ENCODE measurements around the gene RAB42.
A peak's percentile ranks its signal among the peaks of the same experiment; 100 is the strongest.
"Not testable (repeated sequence)": the region's sequence is repeated elsewhere in the genome, so short reads cannot be mapped to it uniquely, and the experiment has no call there.

The RAB42 gene, protein sequence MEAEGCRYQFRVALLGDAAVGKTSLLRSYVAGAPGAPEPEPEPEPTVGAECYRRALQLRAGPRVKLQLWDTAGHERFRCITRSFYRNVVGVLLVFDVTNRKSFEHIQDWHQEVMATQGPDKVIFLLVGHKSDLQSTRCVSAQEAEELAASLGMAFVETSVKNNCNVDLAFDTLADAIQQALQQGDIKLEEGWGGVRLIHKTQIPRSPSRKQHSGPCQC

DNA sequence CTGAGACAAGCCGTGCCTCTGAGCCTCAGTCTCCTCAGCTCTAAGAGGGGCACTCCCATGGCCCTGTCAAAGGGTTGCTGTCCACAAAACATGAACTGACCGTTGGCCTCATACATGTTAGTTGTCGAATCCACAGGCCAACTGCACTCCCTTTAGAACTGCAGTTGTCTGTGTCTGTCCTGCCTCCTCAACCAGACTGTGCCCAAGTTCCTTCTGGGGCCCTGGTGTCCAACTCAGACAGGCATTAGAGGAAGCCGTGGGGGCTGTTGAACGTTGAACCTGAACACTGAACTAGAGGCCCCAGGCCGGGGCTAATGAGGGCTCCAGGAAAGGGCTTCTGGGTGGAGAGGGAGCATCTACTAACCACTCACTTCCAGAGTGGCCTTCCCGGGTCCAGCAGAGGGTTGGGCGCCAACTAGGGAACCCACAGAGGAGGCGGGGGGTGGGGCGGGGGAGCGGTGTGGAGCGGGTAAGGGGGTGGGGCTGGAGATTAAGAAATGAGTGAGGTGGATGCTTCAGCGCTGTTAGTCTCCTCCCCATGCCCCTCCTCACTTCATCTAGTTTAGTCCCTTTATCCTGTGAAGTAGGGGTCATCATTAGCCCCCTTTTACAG lies at the start of gene RAB42:
TSS of gene RAB42 (plus strand) at position 558 of the 613 bp plus-strand sequence. CDS start 247 bp downstream, outside the sequence.
- no peak for DNase-seq (ENCODE audit: low read depth in 2 of 2)

DNA sequence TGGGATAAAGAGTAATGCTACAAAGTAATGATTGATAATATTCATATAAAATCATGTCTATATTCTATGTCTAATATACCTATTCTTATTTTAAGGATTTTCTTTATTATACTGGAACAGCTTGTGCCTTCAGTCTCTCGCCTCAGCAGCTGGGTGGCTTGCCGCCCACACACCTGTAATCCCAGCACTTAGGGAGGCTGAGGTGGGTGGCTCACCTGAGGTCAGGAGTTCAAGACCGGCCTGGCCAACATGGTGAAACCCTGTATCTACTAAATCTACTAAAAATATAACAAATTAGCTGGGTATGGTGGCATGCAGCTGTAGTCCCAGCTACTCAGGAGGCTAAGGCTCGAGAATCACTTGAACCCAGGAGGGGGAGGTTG lies 46.8 kb upstream of the RAB42 start:
- no peak for DNase-seq (ENCODE audit: low read depth in 2 of 2)

DNA sequence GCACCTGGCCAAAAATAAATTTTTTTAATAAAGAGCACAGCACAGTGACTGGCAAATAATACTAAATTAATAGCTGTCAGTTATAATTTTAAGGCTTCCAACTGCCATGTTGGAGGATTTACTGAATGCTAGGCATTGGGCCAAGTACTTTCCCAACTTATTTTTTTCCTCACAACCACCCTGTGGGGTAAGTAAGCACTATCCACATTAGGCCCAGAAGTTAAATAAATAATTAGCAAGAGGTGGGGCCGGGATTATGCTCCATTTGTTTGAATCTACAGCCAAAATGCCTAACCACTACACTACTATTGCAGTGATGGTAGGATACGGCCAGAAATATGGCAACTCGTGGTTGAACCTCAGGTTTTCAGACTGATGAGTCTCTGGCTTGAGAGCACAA lies 43.7 kb upstream of the RAB42 start:
- no peak for DNase-seq (ENCODE audit: low read depth in 2 of 2)

- no peak for DNase-seq (ENCODE audit: low read depth in 2 of 2)
These were observed 40.7 kb upstream of the RAB42 start for GRCh38 chr1:28551381-28551780.

DNA sequence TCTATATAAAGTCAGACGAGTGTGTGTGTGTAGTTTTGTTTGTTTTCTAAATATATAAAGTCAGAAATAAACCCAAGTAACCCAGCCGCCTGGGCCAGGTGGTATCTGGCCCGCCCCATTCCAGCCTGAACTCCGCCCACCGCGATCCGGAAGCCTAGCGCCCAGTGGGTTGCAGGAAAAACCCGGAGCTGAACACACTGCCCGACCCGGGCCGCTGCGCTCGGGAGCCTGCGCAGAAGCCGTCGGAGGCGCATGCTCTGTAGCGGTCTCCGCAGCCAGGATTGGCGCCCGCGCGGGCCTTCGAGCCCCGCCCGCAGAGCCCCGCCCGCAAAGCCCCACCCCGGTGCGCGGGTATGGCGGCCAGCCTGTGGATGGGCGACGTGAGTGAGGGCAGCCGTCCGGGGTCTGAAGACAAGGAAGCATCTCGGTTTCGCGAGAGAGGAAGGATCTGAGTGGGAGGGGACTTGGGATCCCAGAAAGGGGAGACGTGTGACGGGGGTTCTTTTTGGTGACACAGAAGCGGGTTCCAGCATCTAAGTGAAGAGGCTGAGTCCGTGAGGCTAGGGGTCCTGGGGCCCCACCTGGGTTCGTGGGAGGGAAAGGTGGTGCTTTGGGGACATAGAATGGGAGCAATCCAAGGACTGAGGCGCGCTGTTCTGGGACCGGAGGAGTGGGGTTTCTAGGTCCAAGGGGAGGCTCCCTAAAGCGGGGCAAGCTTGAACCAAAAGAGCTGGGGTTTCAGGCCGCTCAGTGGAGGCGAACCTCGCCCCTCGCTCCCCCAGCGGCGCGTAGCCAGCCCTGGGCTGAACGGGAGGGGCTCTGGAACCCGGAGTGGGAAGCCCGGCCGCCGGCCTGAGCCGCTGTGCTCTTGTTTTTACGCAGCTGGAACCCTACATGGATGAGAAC lies 39.1 kb upstream of the RAB42 start, which contains the start of gene TRNAU1AP:
TSS of gene TRNAU1AP (plus strand) at position 328 of the 906 bp plus-strand sequence. CDS start at position 354, 26 bp downstream.
- peak; percentile 97 for DNase-seq (ENCODE audit: low read depth in 2 of 2)

DNA sequence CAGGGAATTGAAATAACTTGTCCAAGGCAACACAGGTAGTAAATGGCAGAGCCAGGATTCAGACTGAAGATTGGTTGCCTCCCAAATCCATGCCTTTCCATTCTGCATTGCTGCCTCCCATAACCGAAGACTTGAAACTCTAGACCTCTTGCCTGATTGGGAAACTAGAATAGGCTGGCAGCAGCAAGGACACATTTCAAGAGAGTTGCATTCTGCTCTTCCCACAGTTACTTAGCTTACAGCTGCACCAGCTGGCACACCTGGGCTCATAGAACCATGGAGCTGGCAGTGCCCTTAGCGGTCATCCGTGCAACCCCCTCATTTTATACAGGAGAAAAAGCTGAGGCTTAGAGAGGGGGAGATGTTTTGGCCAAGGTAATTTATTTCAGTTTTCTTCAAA lies 31.2 kb upstream of the RAB42 start:
- DNase-seq (ENCODE audit: low read depth in 2 of 2): no peak

- DNase-seq (ENCODE audit: low read depth in 2 of 2): no peak
These were observed 27.8 kb upstream of the RAB42 start for GRCh38 chr1:28564310-28564709.

DNA sequence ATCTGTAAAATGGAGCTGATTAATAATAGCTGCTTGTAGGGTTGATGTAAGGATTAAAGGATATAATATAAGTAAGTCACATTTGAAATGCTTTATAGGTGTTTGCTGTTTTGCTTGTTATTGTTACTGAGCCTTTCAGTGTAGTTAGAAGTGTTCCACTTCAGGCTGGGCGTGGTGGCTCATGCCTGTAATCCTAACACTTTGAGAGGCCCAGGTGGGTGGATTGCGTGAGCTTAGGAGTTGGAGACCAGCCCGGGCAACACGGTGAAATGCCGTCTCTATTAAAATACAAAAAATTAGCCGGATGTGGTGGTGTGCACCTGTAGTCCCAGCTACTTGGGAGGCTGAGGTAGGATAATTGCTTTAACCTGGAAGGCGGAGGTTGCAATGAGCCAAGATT lies 27.0 kb upstream of the RAB42 start:
- DNase-seq (ENCODE audit: low read depth in 2 of 2): no peak

- DNase-seq (ENCODE audit: low read depth in 2 of 2): no peak
These were observed 26.3 kb upstream of the RAB42 start for GRCh38 chr1:28565726-28566125.

- DNase-seq (ENCODE audit: low read depth in 2 of 2): no peak
These were observed 25.1 kb upstream of the RAB42 start for GRCh38 chr1:28566931-28567330.

DNA sequence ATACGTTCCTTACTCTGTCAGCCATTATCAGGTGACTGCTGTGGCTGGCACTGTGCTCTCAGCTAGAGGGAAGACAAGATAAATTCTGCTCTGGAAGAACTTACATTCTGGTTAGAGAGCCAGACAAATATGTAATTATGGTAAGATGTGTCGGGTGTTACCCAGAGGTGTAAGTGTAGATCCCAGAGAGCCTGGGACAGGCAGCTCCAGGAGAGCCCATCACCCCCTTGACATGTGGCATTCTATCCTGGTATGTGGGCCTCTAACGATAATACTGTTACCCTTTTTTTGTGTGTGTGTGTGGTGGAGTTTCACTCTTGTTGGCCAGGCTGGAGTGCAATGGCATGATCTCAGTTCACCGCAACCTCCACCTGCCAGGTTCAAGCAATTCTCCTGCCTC lies 20.2 kb upstream of the RAB42 start:
- no peak for DNase-seq (ENCODE audit: low read depth in 2 of 2)

DNA sequence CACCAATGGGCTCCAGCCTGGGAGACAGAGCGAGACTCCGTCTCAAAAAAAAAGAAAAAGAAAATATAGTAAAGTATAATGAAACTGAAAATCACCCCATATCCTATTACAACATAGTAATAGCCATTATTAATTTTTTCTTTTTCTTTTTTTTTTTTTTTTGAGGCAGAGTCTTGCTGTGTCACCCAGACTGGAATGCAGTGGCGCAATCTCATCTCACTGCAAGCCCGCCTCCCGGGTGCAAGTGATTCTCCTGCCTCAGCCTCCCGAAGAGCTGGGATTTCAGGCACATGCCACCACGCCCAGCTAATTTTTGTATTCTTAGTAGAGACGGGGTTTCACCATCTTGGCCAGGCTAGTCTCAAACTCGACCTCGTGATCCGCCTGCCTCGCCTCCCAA lies 19.2 kb upstream of the RAB42 start:
- not testable (repeated sequence) for DNase-seq (ENCODE audit: low read depth in 2 of 2)

DNA sequence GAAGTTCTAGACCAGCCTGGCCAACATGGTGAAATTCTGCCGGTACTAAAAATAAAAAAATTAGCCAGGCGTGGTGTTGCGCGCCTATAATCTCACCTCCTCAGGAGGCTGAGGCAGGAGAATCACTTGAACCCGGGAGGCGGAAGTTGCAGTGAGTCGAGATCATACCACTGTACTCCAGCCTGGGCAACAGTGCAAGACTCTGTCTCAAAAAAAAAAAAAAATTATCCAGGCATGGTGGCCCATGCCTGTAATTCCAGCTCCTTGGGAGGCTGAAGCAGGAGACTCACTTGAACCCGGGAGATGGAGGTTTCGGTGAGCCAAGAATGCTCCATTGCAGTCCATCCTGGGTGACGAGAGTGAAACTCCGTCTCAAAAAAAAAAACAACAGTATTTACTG lies 18.5 kb upstream of the RAB42 start:
- no peak for DNase-seq (ENCODE audit: low read depth in 2 of 2)

- DNase-seq (ENCODE audit: low read depth in 2 of 2): peak; percentile 48 to 49
These were observed 14.9 kb upstream of the RAB42 start for GRCh38 chr1:28577052-28577678.

GRCh38 chr1:28577738-28578536 lies 14.1 kb upstream of the RAB42 start:
- DNase-seq (ENCODE audit: low read depth in 2 of 2): no peak

- DNase-seq (ENCODE audit: low read depth in 2 of 2): no peak
These were observed 13.3 kb upstream of the RAB42 start for GRCh38 chr1:28578696-28579218.

DNA sequence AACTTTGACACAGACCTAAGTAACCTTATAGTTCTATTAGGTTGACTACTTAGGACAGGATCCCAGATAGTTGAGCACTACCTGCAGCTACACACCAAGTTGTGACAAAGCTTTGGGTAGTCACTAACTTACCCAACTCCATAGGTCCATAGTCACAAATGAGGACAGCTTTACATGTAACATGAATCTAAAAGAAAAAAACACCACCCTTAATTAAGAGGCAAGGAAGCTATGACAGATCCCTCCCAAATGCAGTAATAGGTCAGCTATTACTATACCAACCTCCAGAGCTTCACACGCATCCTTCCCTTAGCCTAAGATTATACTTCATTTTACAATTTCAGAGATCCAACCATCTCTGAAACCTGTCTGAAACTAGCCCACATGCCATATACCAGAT lies 12.7 kb upstream of the RAB42 start:
- DNase-seq (ENCODE audit: low read depth in 2 of 2): no peak

DNA sequence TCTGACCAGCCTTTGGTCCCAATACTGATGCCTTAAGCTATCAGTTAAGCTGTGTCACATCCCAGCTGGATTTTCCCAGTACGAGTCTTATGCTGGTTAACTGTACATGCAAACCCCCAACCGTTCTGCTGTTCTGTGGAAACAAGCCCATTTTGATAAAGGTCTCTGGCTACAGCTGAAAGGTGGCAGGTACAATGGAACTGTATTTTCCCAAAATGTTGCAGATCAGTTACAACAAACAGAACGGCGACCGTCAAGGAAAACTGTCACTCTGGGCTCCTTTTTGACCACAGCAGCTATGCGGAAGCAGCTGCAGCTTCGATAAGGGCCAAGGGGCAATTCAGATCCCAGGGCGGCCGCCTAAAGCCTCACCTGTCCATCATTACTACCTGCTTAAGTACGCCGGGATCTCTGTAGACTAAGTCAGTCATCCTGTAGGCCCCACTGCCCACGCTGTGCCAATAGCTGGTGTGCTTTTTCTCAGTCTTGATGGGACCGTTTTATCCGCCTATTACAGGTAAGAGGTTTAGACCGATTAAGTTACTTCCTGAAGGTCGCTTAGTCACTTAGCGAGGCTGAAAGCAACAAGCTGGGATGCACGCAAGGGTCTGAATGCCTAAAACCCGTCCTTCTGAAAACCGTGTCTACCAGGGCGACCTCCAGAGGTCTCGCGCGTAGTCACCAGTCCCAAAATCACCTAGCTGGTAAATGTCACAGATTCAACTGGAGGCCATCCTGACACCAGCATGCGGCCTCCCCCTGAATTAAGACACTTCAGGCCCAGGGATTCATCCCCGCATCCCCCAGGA lies 11.1 kb upstream of the RAB42 start:
- no peak for DNase-seq (ENCODE audit: low read depth in 2 of 2)

GRCh38 chr1:28581531-28582247 lies 10.4 kb upstream of the RAB42 start:
- peak; percentile 89 to 92 for DNase-seq (ENCODE audit: low read depth in 2 of 2)

DNA sequence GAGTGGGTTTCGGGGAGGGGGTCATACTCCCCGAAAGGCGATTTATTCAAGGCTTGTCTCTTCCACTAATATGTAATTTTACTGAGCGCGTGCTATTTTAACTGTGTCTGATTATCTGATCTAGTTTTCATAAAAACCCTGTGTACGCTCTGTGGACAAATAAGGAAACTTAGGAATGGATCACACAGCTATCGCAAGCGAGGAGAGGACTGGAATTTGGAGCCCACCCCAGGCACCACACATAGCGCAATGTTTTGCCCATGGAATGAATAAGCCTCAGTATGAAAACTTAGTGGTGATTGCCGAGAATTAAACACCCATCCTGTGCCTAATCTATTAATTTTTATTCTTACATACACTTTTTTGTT lies 9.8 kb upstream of the RAB42 start:
- no peak for DNase-seq (ENCODE audit: low read depth in 2 of 2)

All from stimulated activated CD4-positive, alpha-beta T cell treated with anti-CD3 and anti-CD28 coated beads, Interleukin-12 subunit alpha, Interleukin-12 subunit beta, amount 100 ng/mL, for 24 hours (primary cell).